ENCODE results near the gene SLC16A8. TPM values are rescaled to one million over a fixed set of nuclear protein-coding genes. Genes with fewer than 3 reads are reported as not detected.

Gene SLC16A8
- total RNA-seq = 0.14 and 0.18 TPM in 2 replicates

GRCh38 chr22:38083931-38084631, at the start of gene SLC16A8:
Gene SLC16A8 (minus strand): TSS chr22:38084184. CDS start chr22:38082873, 1,311 bp downstream.

GRCh38 chr22:38110008-38110862, 26.3 kb upstream of the SLC16A8 start, which contains the start of gene BAIAP2L2:
Gene BAIAP2L2 (minus strand): TSS chr22:38110684. CDS start chr22:38110525, 159 bp downstream.

DNA sequence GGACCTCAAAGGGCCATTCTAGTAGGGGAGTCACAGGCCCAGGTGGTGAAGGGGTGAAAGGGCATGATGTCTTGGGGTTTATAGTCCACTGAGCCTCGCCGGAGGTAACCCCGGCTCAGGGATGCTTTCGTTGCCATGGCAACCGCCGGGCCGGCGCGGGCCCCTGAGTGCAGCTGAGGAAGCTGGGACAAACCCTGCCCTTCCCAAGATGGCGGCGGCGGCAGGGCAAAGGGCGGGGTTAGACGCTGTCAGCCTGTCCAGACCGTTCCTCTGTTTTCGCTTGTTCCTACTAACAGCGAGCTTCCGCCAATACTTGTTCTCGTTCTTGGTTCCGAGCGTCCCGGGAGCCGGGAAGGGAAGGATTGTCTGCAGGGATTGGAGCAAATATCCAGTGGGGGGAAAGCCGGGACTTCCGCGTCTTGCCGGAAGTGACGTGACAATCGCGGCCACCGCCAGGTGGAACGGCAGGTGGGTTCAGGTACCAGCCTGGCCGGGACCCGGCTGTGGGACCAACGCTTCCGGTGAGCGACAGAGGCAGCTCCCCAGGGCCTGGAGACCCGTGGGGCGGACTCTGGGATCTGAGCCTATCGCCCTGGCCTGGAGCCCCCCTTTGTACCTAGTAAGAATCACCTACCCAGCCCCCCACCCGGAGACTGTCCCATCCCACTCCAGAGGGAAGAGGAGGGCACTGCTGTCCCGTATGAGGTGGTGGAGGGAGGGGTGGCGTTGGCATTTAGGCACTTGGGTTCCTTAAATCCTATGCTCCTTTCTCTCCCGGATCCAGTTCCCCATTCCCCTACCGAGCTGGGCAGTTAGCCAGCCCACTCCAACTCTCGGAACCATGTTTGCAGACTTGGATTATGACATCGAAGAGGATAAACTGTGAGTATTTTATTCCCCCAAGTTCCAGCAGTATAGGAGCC, 26.8 kb downstream of the SLC16A8 start, which contains the start of gene PICK1:
Gene PICK1, plus strand, starts transcription at position 436 of the 923 bp plus-strand sequence. Its CDS starts 406 bp downstream, at position 842.

Other genes starting within 250 kb of the SLC16A8 start
- gene ANKRD54, start 239.8 kb downstream of the SLC16A8 start, total RNA-seq = 14.8 and 17.4 TPM in 2 replicates
- gene EIF3L, start 234.8 kb downstream of the SLC16A8 start, total RNA-seq = 309 and 357 TPM in 2 replicates
- gene MICALL1, start 177.9 kb downstream of the SLC16A8 start, total RNA-seq = 11.5 and 13.8 TPM in 2 replicates
- gene C22orf23, start 130.6 kb downstream of the SLC16A8 start, total RNA-seq = 0.14 and 0.28 TPM in 2 replicates
- gene POLR2F, start 130.5 kb downstream of the SLC16A8 start, total RNA-seq = 60.2 and 80.4 TPM in 2 replicates
- not detected in 2 replicates for gene SOX10, start 99.6 kb downstream of the SLC16A8 start, total RNA-seq
- 5.7 and 7.3 TPM in 2 replicates for gene PICK1, start 26.8 kb downstream of the SLC16A8 start, total RNA-seq
- 0.28 and 0.46 TPM in 2 replicates for gene BAIAP2L2, start 26.5 kb upstream of the SLC16A8 start, total RNA-seq
- 14.1 and 16.8 TPM in 2 replicates for gene PLA2G6, start 97.6 kb upstream of the SLC16A8 start, total RNA-seq
- 10.5 and 19.9 TPM in 2 replicates for gene MAFF, start 117.8 kb upstream of the SLC16A8 start, total RNA-seq
- 12.9 and 20.5 TPM in 2 replicates for gene TMEM184B, start 188.8 kb upstream of the SLC16A8 start, total RNA-seq
- 69.0 and 84.5 TPM in 2 replicates for gene CSNK1E, start 233.2 kb upstream of the SLC16A8 start, total RNA-seq

Measured in smooth muscle cell of bladder (primary cell).